Neural cell (in vitro differentiated cells): ENCODE measurements around the gene FAM136A. TPM values are rescaled to one million over a fixed set of nuclear protein-coding genes. Genes with fewer than 3 reads are reported as not detected.
"Not testable (repeated sequence)": the region's sequence is repeated elsewhere in the genome, so short reads cannot be mapped to it uniquely, and the experiment has no call there.

ENCODE experiments used
- H2AFZ ChIP-seq: fragments of 200-600, 300-800 bp; sonication (generic), shearing (Covaris generic); 2 replicates; pipeline ENCODE4 v1.6.0; 2014; ENCODE audit warnings: low read depth, mild to moderate bottlenecking, antibody characterized with exemption, low read length, moderate library complexity
- H3F3A ChIP-seq: fragments of 200-600 bp; shearing (Covaris generic); 2 replicates; pipeline ENCODE4 v1.6.1; 2016; ENCODE audit warnings: mild to moderate bottlenecking, moderate library complexity, mixed read lengths, antibody characterized with exemption, low read length; ENCODE audit not compliant: insufficient read depth, poor library complexity, severe bottlenecking
- H3K27ac ChIP-seq: fragments of 200-600, 300-800 bp; sonication (generic), shearing (Covaris generic); 2 replicates; pipeline ENCODE4 v1.5.1; 2014; ENCODE audit warnings: mild to moderate bottlenecking, low read length, moderate library complexity
- H3K27me3 ChIP-seq: fragments of 300-800, 200-600 bp; sonication (generic), shearing (Covaris generic); 2 replicates; pipeline ENCODE4 v1.6.0; 2014; ENCODE audit warnings: mild to moderate bottlenecking, low read depth, low read length, moderate library complexity; ENCODE audit not compliant: insufficient read depth
- H3K36me3 ChIP-seq: fragments of 300-800, 200-600 bp; sonication (generic), shearing (Covaris generic); 2 replicates; pipeline ENCODE4 v1.5.1; 2014; ENCODE audit warnings: mild to moderate bottlenecking, antibody characterized with exemption, low read length, moderate library complexity; ENCODE audit not compliant: insufficient read depth
- H3K4me2 ChIP-seq: fragments of 300-800, 200-600 bp; sonication (generic), shearing (Covaris generic); 2 replicates; pipeline ENCODE4 v1.6.0; 2014; ENCODE audit warnings: mild to moderate bottlenecking, low read length
- H3K4me3 ChIP-seq: fragments of 300-800, 200-600 bp; sonication (generic), shearing (Covaris generic); 2 replicates; pipeline ENCODE4 v1.5.1; 2014; ENCODE audit warnings: mild to moderate bottlenecking, low read length, moderate library complexity
- H3K79me2 ChIP-seq: fragments of 200-600 bp; shearing (Covaris generic); replicated peaks from 2 replicates; pipeline ENCODE4 v1.6.0; 2014; ENCODE audit warnings: mild to moderate bottlenecking, low read length, moderate library complexity; ENCODE audit not compliant: insufficient read depth
- H3K9ac ChIP-seq: fragments of 300-800, 200-600 bp; sonication (generic), shearing (Covaris generic); 2 replicates; pipeline ENCODE4 v1.6.1; 2016; ENCODE audit warnings: mild to moderate bottlenecking, low read length, mixed read lengths
- H3K9me2 ChIP-seq: fragments of 200-600 bp; shearing (Covaris generic); 2 replicates; pipeline ENCODE4 v1.6.1; 2016; ENCODE audit warnings: mild to moderate bottlenecking, low read length, mixed read lengths; ENCODE audit not compliant: insufficient read depth
- H3K9me3 ChIP-seq: fragments of 200-600, 300-800 bp; sonication (generic), shearing (Covaris generic); 2 replicates; pipeline ENCODE4 v1.6.1; 2016; ENCODE audit warnings: mild to moderate bottlenecking, mixed run types, low read length, moderate library complexity, mixed read lengths
- H4K20me1 ChIP-seq: fragments of 200-600 bp; shearing (Covaris generic); 2 replicates; pipeline ENCODE4 v1.6.1; 2016; ENCODE audit warnings: mild to moderate bottlenecking, mixed run types; ENCODE audit not compliant: insufficient read depth
- EP300 ChIP-seq: fragments of 450-650 bp; conservative IDR thresholded peaks from 2 replicates; pipeline ENCODE4 v1.6.1; 2014; ENCODE audit warnings: antibody characterized with exemption, mild to moderate bottlenecking, moderate library complexity; ENCODE audit not compliant: poor library complexity, severe bottlenecking
- EZH2 ChIP-seq: fragments of 200-600, 300-800 bp; shearing (Covaris generic), sonication (generic); IDR thresholded peaks from 2 replicates; pipeline ENCODE4 v1.6.1; 2014; ENCODE audit warnings: antibody characterized with exemption, low read length, borderline replicate concordance, mild to moderate bottlenecking; ENCODE audit not compliant: insufficient read depth, poor library complexity, severe bottlenecking
- MXI1 ChIP-seq: fragments of 450-650 bp; conservative IDR thresholded peaks from 2 replicates; pipeline ENCODE4 v1.6.1; 2014; ENCODE audit warnings: antibody characterized with exemption, mild to moderate bottlenecking; ENCODE audit not compliant: poor library complexity, severe bottlenecking
- POLR2AphosphoS5 ChIP-seq: IDR thresholded peaks from 2 replicates; pipeline ENCODE4 v1.6.1; 2012
- RAD21 ChIP-seq: fragments of 450-650 bp; conservative IDR thresholded peaks from 2 replicates; pipeline ENCODE4 v1.6.1; 2014; ENCODE audit warnings: antibody characterized with exemption, mild to moderate bottlenecking, moderate library complexity
- SMC3 ChIP-seq: fragments of 450-650 bp; conservative IDR thresholded peaks from 2 replicates; pipeline ENCODE4 v1.6.1; 2014; ENCODE audit warnings: antibody characterized with exemption, mild to moderate bottlenecking, moderate library complexity; ENCODE audit not compliant: poor library complexity
- TAF1 ChIP-seq: IDR thresholded peaks from 2 replicates; pipeline ENCODE4 v1.6.1; 2012; ENCODE audit warnings: low read depth
- polyA plus RNA-seq: library from polyadenylated mRNA; depleted of rRNA; stranded (reverse); fragments of >200 nt; gene quantifications from 2 replicates; pipeline ENCODE4 v1.2.3, GENCODE V29; 2014
- TF ChIP-seq, protein P1 (sequence below): IDR thresholded peaks from 2 replicates; pipeline ENCODE4 v1.6.1; 2012; ENCODE audit warnings: borderline replicate concordance
- TF ChIP-seq, protein P2 (sequence below): fragments of 450-650 bp; IDR thresholded peaks from 2 replicates; pipeline ENCODE4 v1.5.1; 2014; ENCODE audit warnings: antibody characterized with exemption, mild to moderate bottlenecking, moderate library complexity; ENCODE audit not compliant: poor library complexity, severe bottlenecking

Gene FAM136A
- polyA plus RNA-seq, 1 donor from 2014 or later = 56.1 TPM

DNA sequence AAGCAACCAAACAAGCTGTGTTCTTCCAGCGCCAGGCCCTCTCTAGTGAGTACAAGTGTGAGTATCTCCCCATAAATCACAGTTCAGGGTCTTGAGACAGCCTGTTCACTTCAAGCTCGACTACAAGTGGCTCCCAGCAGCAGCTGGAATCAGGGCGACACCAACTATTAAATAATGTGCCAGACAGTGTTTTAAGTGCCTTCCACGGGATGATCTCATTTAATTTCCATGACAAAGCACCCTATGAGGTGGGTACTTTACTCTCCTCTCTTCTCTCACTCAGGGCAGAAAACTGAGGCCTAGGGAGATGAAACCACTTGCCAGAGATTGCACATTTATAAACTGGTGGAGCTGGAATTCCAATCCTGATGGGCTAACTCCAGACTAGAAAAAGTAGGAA, 2.6 kb upstream of the FAM136A start:
- no peak overlapping the region for H3K4me3 ChIP-seq
- no peaks in the 10 kb centered on the region for H3K36me3 ChIP-seq
- no peaks in the 10 kb centered on the region for H3F3A ChIP-seq
- no peak overlapping the region for H3K9ac ChIP-seq
- TF ChIP-seq MXI1 (no peak), SMC3 (no peak), POLR2AphosphoS5 (no peak)
- TF ChIP-seq, protein P1, sequence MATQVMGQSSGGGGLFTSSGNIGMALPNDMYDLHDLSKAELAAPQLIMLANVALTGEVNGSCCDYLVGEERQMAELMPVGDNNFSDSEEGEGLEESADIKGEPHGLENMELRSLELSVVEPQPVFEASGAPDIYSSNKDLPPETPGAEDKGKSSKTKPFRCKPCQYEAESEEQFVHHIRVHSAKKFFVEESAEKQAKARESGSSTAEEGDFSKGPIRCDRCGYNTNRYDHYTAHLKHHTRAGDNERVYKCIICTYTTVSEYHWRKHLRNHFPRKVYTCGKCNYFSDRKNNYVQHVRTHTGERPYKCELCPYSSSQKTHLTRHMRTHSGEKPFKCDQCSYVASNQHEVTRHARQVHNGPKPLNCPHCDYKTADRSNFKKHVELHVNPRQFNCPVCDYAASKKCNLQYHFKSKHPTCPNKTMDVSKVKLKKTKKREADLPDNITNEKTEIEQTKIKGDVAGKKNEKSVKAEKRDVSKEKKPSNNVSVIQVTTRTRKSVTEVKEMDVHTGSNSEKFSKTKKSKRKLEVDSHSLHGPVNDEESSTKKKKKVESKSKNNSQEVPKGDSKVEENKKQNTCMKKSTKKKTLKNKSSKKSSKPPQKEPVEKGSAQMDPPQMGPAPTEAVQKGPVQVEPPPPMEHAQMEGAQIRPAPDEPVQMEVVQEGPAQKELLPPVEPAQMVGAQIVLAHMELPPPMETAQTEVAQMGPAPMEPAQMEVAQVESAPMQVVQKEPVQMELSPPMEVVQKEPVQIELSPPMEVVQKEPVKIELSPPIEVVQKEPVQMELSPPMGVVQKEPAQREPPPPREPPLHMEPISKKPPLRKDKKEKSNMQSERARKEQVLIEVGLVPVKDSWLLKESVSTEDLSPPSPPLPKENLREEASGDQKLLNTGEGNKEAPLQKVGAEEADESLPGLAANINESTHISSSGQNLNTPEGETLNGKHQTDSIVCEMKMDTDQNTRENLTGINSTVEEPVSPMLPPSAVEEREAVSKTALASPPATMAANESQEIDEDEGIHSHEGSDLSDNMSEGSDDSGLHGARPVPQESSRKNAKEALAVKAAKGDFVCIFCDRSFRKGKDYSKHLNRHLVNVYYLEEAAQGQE = no peak
- no peaks in the 10 kb centered on the region for H4K20me1 ChIP-seq
- no peaks in the 10 kb centered on the region for H3K79me2 ChIP-seq
- no peak overlapping the region for H3K4me2 ChIP-seq
- H3K9me2 ChIP-seq = no peaks in the 10 kb centered on the region
- no peak overlapping the region for H3K27ac ChIP-seq
- H3K9me3 ChIP-seq = no peaks in the 10 kb centered on the region
- H3K27me3 ChIP-seq = no peaks in the 10 kb centered on the region
- H2AFZ ChIP-seq = no peak overlapping the region

DNA sequence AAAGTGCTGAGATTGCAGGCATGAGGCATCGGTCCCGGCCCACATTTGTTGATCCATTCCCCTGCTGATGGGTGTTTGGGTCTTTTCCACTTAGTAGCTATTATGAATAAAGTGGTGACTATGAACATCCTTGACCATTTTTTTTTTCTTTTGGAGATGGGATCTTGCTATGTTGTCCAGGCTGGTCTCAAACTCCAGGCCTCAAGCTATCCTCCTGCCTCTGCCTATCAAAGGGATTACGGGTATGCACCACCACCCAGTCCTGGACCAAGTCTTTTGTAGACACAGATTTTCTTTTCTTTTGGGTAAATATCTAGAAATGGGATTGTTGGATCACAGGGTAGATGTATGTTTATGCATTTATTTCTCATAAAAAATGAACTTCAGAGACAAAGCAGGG, 1.3 kb upstream of the FAM136A start:
- Histone ChIP-seq H3K79me2 (no peaks in the 10 kb centered on the region), H3K9me3 (no peaks in the 10 kb centered on the region), H3K4me2 (no peak overlapping the region), H3K9ac (no peak overlapping the region), H3K9me2 (no peaks in the 10 kb centered on the region), H3K4me3 (no peak overlapping the region), H3K27ac (no peak overlapping the region), H2AFZ (no peak overlapping the region), H3K36me3 (peaks cover 4% of the 10 kb centered on the region), H3K27me3 (no peaks in the 10 kb centered on the region), H4K20me1 (no peaks in the 10 kb centered on the region), H3F3A (no peaks in the 10 kb centered on the region)
- TF ChIP-seq MXI1 = no peak
- TF ChIP-seq TAF1 = no peak
- TF ChIP-seq POLR2AphosphoS5 = no peak
- no peak for TF ChIP-seq EZH2
- TF ChIP-seq, protein P2, sequence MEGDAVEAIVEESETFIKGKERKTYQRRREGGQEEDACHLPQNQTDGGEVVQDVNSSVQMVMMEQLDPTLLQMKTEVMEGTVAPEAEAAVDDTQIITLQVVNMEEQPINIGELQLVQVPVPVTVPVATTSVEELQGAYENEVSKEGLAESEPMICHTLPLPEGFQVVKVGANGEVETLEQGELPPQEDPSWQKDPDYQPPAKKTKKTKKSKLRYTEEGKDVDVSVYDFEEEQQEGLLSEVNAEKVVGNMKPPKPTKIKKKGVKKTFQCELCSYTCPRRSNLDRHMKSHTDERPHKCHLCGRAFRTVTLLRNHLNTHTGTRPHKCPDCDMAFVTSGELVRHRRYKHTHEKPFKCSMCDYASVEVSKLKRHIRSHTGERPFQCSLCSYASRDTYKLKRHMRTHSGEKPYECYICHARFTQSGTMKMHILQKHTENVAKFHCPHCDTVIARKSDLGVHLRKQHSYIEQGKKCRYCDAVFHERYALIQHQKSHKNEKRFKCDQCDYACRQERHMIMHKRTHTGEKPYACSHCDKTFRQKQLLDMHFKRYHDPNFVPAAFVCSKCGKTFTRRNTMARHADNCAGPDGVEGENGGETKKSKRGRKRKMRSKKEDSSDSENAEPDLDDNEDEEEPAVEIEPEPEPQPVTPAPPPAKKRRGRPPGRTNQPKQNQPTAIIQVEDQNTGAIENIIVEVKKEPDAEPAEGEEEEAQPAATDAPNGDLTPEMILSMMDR = no peak
- TF ChIP-seq EP300 = no peak
- TF ChIP-seq RAD21 = no peak
- no peak for TF ChIP-seq SMC3
- TF ChIP-seq, protein P1 = no peak

DNA sequence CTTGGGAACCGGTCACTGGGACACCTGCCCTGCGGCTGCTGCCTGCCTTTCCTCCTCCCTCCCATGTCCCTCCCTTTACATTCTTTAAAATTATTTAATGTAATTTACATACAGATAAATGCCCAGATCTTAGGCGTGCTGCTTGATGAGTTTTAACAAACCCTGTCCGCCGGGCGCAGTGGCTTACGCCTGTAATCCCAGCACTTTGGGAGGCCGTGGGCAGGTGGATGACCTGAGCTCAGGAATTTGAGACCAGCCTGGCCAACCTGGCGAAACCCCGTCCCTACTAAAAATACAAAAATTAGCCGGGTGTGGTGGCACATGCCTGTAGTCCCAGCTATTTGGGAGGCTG, 304 bp upstream of the FAM136A start:
- not testable (repeated sequence) for H3F3A ChIP-seq, H3K27me3 ChIP-seq, H3K27ac ChIP-seq, H3K9me2 ChIP-seq, H3K36me3 ChIP-seq, H3K4me2 ChIP-seq, H3K9me3 ChIP-seq, H2AFZ ChIP-seq, H4K20me1 ChIP-seq, H3K79me2 ChIP-seq
- H3K9ac ChIP-seq = peak overlapping the region; percentile 88
- H3K4me3 ChIP-seq = peak overlapping the region; percentile 99
